Measurements from ENCODE around the gene GJA9.
"Not testable (repeated sequence)": the region's sequence is repeated elsewhere in the genome, so short reads cannot be mapped to it uniquely, and the experiment has no call there.

The GJA9 gene

GRCh38 chr1:38873027-38873969 is 8.1 kb downstream of the GJA9 start, which contains the start of gene MYCBP:
MYCBP (minus strand) TSS chr1:38873348; CDS start chr1:38873305, 43 bp downstream.
- peak; percentile 93 for DNase-seq

- DNase-seq: no peak
Measured at GRCh38 chr1:38872401-38873026, 8.9 kb downstream of the GJA9 start.

- DNase-seq: no peak
Measured at GRCh38 chr1:38870996-38871395, 10.4 kb downstream of the GJA9 start.

- no peak for DNase-seq
Measured at GRCh38 chr1:38867208-38867607, 14.2 kb downstream of the GJA9 start.

- no peak for DNase-seq
Measured at GRCh38 chr1:38865112-38865715, 16.2 kb downstream of the GJA9 start.

- no peak for DNase-seq
Measured at GRCh38 chr1:38860454-38860795, 21.0 kb downstream of the GJA9 start.

GRCh38 chr1:38859561-38860453 is 21.6 kb downstream of the GJA9 start, which contains the start of gene RRAGC:
RRAGC (minus strand) TSS chr1:38859772; CDS start chr1:38859646, 126 bp downstream.
- peak; percentile 78 for DNase-seq

GRCh38 chr1:38858833-38859560 is 22.4 kb downstream of the GJA9 start:
- no peak for DNase-seq

- no peak for DNase-seq
Measured at GRCh38 chr1:38852780-38853179, 28.6 kb downstream of the GJA9 start.

GRCh38 chr1:38848071-38848470 is 33.3 kb downstream of the GJA9 start:
- DNase-seq: no peak

- DNase-seq: no peak
Measured at GRCh38 chr1:38846210-38846609, 35.2 kb downstream of the GJA9 start.

GRCh38 chr1:38845088-38845487 is 36.3 kb downstream of the GJA9 start:
- not testable (repeated sequence) for DNase-seq

- no peak for DNase-seq
Measured at GRCh38 chr1:38840281-38840680, 41.1 kb downstream of the GJA9 start.

- no peak for DNase-seq
Measured at GRCh38 chr1:38839363-38839762, 42.0 kb downstream of the GJA9 start.

GRCh38 chr1:38836316-38836715 is 45.1 kb downstream of the GJA9 start:
- DNase-seq: not testable (repeated sequence)

- peak; percentile 60 for DNase-seq
Measured at GRCh38 chr1:38834937-38835827, 46.2 kb downstream of the GJA9 start.

GRCh38 chr1:38834221-38834782 is 47.1 kb downstream of the GJA9 start:
- DNase-seq: no peak

- DNase-seq: no peak
Measured at GRCh38 chr1:38833146-38833545, 48.2 kb downstream of the GJA9 start.

- DNase-seq: no peak
Measured at GRCh38 chr1:38832370-38832734, 49.0 kb downstream of the GJA9 start.

GRCh38 chr1:38831731-38832369 is 49.5 kb downstream of the GJA9 start:
- no peak for DNase-seq

Data from SHP77 treated with DMSO at 0.1 percent for 48 hours (cell line).